ENCODE results near the gene USP10.

Gene USP10

GRCh38 chr16:84823926-84824325 lies 124.1 kb downstream of the USP10 start:
- DNase-seq (ENCODE audit: low read depth) = no peak

GRCh38 chr16:84825896-84826557 lies 126.2 kb downstream of the USP10 start:
- DNase-seq (ENCODE audit: low read depth) = no peak

GRCh38 chr16:84826558-84826941 lies 126.8 kb downstream of the USP10 start:
- no peak for DNase-seq (ENCODE audit: low read depth)

GRCh38 chr16:84827131-84827574 lies 127.4 kb downstream of the USP10 start:
- no peak for DNase-seq (ENCODE audit: low read depth)

GRCh38 chr16:84827897-84828296 lies 128.1 kb downstream of the USP10 start:
- no peak for DNase-seq (ENCODE audit: low read depth)

- DNase-seq (ENCODE audit: low read depth) = no peak
Observed at GRCh38 chr16:84828322-84828721, 128.5 kb downstream of the USP10 start.
